Gastroesophageal sphincter (tissue), 3 donors: ENCODE measurements around the gene NPW.

Experiments
- EP300 ChIP-seq: sonication (generic); formaldehyde crosslinking; IDR thresholded peaks from one replicate; pipeline ENCODE4 v1.6.1; 2017; ENCODE audit warnings: antibody characterized with exemption, mild to moderate bottlenecking
- POLR2A ChIP-seq, 2 donors: fragments of 450-650 bp; IDR thresholded peaks; one replicate each; pipeline ENCODE4 v1.6.1; 2017; ENCODE audit warnings: antibody characterized with exemption in 2 of 2, mild to moderate bottlenecking in 2 of 2, moderate library complexity in 1 of 2
- POLR2AphosphoS5 ChIP-seq: sonication (generic); formaldehyde crosslinking; IDR thresholded peaks from one replicate; pipeline ENCODE4 v1.6.1; 2017; ENCODE audit warnings: antibody characterized with exemption
- TF ChIP-seq, protein P1 (sequence below), 4 experiments: fragments of 200-600 bp in 2 of 4; fragments of 450-650 bp in 2 of 4; sonication (generic) in 1 of 4; IDR thresholded peaks; one replicate each; pipeline ENCODE4 v1.5.1; 2017 to 2019; ENCODE audit warnings: antibody characterized with exemption in 4 of 4, mild to moderate bottlenecking in 2 of 4, moderate library complexity in 2 of 4

- TF ChIP-seq, protein P1, sequence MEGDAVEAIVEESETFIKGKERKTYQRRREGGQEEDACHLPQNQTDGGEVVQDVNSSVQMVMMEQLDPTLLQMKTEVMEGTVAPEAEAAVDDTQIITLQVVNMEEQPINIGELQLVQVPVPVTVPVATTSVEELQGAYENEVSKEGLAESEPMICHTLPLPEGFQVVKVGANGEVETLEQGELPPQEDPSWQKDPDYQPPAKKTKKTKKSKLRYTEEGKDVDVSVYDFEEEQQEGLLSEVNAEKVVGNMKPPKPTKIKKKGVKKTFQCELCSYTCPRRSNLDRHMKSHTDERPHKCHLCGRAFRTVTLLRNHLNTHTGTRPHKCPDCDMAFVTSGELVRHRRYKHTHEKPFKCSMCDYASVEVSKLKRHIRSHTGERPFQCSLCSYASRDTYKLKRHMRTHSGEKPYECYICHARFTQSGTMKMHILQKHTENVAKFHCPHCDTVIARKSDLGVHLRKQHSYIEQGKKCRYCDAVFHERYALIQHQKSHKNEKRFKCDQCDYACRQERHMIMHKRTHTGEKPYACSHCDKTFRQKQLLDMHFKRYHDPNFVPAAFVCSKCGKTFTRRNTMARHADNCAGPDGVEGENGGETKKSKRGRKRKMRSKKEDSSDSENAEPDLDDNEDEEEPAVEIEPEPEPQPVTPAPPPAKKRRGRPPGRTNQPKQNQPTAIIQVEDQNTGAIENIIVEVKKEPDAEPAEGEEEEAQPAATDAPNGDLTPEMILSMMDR (IDR thresholded peaks at IDR 0.05): no peak
- no peak for TF ChIP-seq POLR2A (IDR thresholded peaks at IDR 0.05)
- no peak for TF ChIP-seq EP300
- no peak for TF ChIP-seq POLR2AphosphoS5
Measured at GRCh38 chr16:2015117-2015946, 4.3 kb upstream of the NPW start.
